Activated CD8-positive, alpha-beta memory T cell treated with anti-CD3 and anti-CD28 coated beads, Interleukin-2, amount 50 U/mL, for 4 hours (primary cell): ENCODE measurements around the gene C2.
"Not testable (repeated sequence)": the region's sequence is repeated elsewhere in the genome, so short reads cannot be mapped to it uniquely, and the experiment has no call there.

Source experiments
- DNase-seq: peaks from one replicate; pipeline ENCODE4 v3.0.0-alpha.2; 2020

C2 gene

GRCh38 chr6:31930962-31931361, 3.4 kb downstream of the C2 start:
- no peak for DNase-seq

DNA sequence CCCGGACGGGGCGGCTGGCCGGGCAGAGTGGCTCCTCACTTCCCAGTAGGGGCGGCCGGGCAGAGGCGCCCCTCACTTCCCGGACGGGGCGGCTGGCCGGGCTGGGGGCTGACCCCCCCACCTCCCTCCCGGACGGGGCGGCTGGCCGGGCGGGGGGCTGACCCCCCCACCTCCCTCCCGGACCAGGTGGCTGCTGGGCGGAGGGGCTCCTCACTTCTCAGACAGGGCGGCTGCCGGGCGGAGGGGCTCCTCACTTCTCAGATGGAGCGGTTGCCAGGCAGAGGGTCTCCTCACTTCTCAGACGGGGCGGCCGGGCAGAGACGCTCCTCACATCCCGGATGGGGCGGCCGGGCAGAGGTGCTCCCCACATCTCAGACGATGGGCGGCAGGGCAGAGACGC, 4.6 kb downstream of the C2 start:
- DNase-seq = not testable (repeated sequence)

- DNase-seq = no peak
Measured at GRCh38 chr6:31933537-31933936, 6.0 kb downstream of the C2 start.

DNA sequence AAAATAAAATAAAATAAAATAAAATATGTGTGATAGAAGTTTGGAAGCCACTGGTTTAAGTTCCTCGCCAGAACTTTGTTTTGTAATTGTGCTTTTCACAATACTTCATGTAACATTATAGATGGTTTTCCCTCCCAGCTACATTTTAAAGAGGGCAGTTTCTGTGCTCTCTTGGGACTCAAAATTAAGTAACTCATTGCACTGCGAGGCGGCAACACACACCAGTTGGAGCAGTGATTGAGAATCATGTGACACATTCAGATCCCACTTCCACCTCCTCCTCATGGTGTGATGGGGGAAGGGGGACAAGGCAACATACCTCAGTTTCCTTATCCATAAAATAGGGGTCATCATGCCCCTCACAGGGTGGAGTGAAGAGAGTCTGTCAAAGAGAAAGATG, 7.5 kb downstream of the C2 start:
- DNase-seq = no peak

DNA sequence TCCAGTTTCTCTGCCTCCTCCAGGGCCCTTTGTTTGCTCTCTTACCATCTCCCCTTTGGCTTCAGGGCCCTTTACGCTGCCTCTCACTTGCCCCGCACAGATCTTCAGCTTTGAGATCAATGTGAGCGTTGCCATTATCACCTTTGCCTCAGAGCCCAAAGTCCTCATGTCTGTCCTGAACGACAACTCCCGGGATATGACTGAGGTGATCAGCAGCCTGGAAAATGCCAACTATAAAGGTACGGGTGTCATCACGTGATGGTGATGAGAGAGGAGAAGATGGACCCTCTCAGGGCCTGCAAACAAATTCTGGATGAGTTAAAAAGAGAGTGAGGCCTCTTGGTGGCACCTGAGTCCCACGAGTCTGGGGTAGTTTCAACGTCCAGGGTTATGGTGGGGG, 8.3 kb downstream of the C2 start:
- no peak for DNase-seq

- DNase-seq = no peak
Measured at GRCh38 chr6:31940256-31940664, 12.7 kb downstream of the C2 start.

GRCh38 chr6:31943742-31944141, 16.2 kb downstream of the C2 start:
- DNase-seq = no peak

- no peak for DNase-seq
Measured at GRCh38 chr6:31945154-31945506, 17.6 kb downstream of the C2 start.

- no peak for DNase-seq
Measured at GRCh38 chr6:31945507-31946369, 18.2 kb downstream of the C2 start, which contains the start of gene CFB. CFB (plus strand) TSS chr6:31946095; CDS start chr6:31946222, 127 bp downstream.

- no peak for DNase-seq
Measured at GRCh38 chr6:31946370-31946885, 18.9 kb downstream of the C2 start.

DNA sequence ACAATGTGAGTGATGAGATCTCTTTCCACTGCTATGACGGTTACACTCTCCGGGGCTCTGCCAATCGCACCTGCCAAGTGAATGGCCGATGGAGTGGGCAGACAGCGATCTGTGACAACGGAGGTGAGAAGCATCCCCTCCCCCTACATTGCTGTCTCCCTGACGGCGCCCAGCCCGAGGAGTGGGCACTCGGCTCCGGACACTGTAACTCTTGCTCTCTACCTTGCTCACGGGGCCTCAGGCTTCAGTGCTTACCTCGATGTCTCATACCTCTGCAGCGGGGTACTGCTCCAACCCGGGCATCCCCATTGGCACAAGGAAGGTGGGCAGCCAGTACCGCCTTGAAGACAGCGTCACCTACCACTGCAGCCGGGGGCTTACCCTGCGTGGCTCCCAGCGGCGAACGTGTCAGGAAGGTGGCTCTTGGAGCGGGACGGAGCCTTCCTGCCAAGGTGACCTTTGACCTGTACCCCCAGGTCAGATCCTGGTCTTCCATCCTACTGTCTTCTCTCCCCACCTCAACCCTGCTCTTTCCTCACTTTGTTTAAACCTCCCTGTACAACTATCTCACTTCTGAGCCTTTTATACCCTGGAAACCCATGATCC, 19.7 kb downstream of the C2 start:
- DNase-seq = no peak

DNA sequence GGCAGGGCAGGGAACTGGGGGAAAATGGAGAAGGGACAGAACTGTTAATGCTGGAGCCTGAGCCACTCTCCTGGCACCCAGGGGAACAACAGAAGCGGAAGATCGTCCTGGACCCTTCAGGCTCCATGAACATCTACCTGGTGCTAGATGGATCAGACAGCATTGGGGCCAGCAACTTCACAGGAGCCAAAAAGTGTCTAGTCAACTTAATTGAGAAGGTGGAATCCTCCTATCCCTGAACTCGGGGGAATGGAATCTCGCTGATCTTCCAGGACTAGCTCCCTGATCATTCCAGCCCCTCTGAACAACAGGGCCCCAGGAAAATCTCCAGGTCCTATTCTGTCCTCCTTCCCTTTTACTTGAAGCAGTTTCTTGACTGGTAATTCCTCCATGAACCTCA, 20.3 kb downstream of the C2 start:
- DNase-seq = no peak

GRCh38 chr6:31948306-31948705, 20.8 kb downstream of the C2 start:
- DNase-seq = no peak

DNA sequence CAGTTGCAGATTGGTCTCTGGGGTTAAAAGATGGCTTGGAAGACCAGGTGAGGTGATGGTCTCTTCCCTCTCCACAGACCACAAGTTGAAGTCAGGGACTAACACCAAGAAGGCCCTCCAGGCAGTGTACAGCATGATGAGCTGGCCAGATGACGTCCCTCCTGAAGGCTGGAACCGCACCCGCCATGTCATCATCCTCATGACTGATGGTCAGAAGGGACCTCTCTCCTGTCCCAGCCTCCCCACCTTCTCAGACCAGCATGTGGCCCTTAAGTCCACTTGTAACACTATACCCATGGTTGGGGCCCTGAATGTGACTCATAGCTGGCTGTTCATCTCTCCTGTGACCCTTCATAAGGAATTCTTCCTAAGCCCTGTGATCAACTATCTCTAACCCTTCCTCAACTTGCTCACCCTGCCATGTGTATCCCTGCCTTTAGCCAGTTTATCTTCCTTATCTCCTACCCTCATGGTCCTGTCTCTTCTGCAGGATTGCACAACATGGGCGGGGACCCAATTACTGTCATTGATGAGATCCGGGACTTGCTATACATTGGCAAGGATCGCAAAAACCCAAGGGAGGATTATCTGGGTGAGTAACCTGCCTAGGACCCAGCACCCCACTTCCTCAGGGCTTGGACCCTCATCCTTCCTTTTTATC, 21.4 kb downstream of the C2 start:
- no peak for DNase-seq

DNA sequence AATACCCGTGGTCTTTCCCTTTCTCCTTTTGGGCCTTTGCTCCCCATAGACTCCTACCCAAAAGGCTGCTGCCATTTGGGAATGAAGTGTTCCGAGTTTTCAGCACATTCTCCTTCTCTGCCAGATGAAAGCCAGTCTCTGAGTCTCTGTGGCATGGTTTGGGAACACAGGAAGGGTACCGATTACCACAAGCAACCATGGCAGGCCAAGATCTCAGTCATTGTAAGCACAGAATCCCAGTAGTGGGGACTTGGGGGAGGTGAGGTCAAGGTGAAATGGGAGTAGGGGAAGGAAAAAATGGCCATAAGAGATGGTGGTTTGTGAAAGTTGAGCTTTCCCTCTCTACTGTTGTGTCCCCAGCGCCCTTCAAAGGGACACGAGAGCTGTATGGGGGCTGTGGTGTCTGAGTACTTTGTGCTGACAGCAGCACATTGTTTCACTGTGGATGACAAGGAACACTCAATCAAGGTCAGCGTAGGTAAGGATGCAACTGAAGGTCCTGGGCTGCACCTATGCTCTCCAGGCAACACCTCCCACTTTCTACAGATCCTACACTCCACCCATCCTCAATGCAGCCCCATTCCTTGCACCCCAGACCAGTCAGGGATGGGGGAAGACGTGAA, 22.5 kb downstream of the C2 start:
- no peak for DNase-seq

DNA sequence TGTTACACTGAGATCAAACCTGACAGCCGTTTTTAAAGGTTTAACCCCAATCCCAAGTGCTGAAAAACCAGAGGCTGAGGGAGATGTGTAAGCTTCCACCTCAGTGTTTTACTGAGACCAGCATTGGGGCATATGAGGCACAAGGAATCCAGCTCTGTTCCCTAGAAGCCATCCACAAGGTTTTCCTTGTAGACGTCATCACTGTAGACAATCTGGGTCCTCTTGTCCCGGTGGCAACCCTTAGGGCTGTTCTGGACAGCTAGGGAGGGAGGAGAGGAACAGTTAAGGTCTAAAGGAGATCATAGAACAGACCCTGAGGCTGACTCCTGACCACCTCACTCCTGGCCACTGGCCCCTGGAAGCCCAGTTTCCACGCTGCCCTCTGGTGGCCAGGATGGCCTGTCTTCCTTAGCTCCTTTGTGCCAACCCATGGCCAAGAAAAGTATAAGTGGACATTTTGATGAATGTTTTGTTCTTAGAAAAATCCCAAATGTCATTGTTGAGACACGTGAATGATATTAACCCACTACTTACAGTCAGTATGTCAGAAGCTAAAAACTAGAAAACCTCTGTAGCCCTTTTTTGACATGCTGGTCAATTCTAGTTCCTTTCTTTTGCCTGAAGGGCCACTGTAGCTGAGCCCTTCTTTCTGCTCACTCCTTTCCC, 24.8 kb downstream of the C2 start:
- no peak for DNase-seq

DNA sequence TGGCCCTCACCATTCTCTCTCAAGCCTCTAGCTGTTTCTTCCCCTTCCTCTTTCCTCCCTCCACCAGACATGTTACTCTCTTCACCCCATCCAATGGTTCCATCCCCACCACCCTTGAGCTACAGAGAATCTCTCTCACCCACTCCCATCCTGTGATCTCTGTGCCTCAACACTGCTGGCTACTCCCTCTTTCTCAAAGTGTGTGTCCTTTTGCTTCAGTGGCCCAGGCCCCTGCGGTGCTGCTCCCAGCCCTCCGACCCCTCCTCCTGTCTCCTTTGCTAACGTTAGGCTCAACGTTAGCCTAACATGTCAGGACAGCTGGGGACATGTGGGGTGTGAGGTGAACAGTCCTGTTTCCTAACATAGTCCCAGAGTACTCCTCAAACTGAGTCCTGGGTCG, 25.4 kb downstream of the C2 start:
- DNase-seq = no peak

- DNase-seq = no peak
Measured at GRCh38 chr6:31954511-31954910, 27.0 kb downstream of the C2 start.

DNA sequence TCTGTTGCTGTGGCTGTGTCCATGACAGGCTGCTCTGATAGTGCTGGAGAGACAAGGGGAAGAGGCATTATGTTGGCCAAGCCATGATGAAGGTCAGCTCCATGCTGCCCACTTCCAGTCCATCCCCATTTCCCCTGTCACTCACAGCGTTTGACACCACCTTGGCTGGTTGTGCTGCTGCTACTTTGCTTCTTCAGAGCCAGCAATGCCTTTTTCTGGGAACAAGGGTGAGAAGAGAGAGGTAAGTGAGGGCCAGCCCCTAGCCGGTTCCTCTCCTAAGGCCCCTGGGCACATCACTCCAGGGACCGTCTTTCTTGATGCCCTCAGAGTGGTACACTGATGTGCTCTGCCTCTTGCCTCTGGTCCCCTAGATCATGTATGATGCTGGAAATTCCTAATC, 29.3 kb downstream of the C2 start:
- DNase-seq = no peak

GRCh38 chr6:31958412-31958740, 30.9 kb downstream of the C2 start:
- no peak for DNase-seq

- DNase-seq = peak; percentile 99
Measured at GRCh38 chr6:31958741-31959739, 31.5 kb downstream of the C2 start, which contains the start of the genes NELFE and SKIC2. NELFE (minus strand) TSS chr6:31958971; CDS start chr6:31958446, 525 bp downstream. SKIC2 (plus strand) TSS chr6:31959175; CDS start chr6:31959193, 18 bp downstream.
